ENCODE results near the gene TRPM8.

TRPM8 gene

GRCh38 chr2:234050455-234051135 is 133.4 kb downstream of the TRPM8 start, which contains the start of gene SPP2:
Gene SPP2 (plus strand): TSS chr2:234050702. CDS start chr2:234050787, 85 bp downstream.
- no peak for DNase-seq

DNA sequence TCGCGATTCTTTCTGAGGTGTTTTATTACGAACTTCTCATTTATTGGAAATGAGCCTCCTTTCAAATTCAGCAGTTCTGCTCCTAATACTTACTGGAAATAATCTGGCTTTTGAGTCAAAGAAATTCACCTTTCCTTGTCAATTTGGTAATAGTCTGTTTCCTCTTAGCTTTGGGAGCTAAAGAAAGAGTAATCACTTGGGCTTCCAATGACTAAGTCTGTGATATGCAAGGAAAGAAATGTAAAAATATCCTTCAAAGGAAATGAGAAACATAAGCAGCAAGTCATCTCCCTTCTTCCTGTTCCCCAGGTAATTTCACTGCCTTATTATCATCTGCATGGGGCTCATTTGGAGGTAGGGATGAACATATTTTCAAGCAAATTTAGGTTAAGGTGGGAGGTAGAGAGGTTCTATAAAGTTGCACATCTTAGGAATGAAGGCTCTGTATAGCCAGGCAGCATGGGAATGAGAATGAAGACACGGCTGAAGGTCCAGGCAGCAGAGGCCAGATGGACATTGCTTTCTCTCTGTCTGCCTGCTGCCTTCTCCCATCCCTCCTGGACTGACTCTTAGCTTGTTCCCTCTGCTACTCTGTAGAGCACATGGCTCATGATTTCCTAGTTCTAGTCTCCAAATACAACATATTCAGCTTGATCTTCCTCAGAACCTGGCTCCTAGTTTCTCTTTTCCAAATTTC is 134.3 kb downstream of the TRPM8 start:
- no peak for DNase-seq

GRCh38 chr2:234058881-234059280 is 141.7 kb downstream of the TRPM8 start:
- no peak for DNase-seq

DNA sequence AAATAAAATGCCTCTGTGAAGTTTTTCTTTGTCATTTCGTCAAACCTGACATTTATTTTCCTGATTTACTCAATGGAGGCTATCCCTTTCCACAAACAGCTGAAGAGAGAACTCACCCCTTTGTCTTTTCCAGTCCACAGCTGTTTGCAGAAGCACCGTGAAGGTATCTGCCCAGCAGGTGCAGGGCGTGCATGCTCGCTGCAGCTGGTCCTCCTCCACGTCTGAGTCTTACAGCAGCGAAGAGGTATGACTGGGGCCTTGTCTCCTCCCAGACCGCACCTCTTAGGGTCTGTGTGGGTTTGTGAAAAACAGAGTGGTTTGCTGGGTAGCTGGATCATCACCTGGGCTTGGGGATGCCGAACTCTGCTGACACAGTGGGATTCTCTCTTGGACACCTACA is 143.1 kb downstream of the TRPM8 start:
- DNase-seq: no peak

- DNase-seq: no peak
These were observed 144.6 kb downstream of the TRPM8 start for GRCh38 chr2:234061624-234062257.

- DNase-seq: no peak
These were observed 149.4 kb downstream of the TRPM8 start for GRCh38 chr2:234066587-234066986.
